Panc1 (cell line): Measurements from ENCODE around the gene ADCK2.

ENCODE experiments used
- CTCF ChIP-seq: fragments of 450-650 bp; IDR thresholded peaks from 2 replicates; pipeline ENCODE4 v1.5.1; 2017; ENCODE audit warnings: mild to moderate bottlenecking
- POLR2AphosphoS5 ChIP-seq: IDR thresholded peaks from 2 replicates; pipeline ENCODE4 v1.6.1; 2012; ENCODE audit warnings: mild to moderate bottlenecking, low read depth, low read length, moderate library complexity
- SIN3A ChIP-seq: IDR thresholded peaks from 2 replicates; pipeline ENCODE4 v1.6.1; 2012; ENCODE audit warnings: low read depth, mild to moderate bottlenecking, low read length, moderate library complexity, borderline replicate concordance; ENCODE audit not compliant: insufficient read depth
- TF ChIP-seq, protein P1 (sequence below), 2 experiments: IDR thresholded peaks; 2 replicates each; pipeline ENCODE4 v1.6.1; 2011 to 2012; ENCODE audit warnings: low read depth in 2 of 2, control low read depth in 1 of 2, low read length in 1 of 2, mild to moderate bottlenecking in 1 of 2, moderate library complexity in 1 of 2; ENCODE audit not compliant: insufficient read depth in 1 of 2

DNA sequence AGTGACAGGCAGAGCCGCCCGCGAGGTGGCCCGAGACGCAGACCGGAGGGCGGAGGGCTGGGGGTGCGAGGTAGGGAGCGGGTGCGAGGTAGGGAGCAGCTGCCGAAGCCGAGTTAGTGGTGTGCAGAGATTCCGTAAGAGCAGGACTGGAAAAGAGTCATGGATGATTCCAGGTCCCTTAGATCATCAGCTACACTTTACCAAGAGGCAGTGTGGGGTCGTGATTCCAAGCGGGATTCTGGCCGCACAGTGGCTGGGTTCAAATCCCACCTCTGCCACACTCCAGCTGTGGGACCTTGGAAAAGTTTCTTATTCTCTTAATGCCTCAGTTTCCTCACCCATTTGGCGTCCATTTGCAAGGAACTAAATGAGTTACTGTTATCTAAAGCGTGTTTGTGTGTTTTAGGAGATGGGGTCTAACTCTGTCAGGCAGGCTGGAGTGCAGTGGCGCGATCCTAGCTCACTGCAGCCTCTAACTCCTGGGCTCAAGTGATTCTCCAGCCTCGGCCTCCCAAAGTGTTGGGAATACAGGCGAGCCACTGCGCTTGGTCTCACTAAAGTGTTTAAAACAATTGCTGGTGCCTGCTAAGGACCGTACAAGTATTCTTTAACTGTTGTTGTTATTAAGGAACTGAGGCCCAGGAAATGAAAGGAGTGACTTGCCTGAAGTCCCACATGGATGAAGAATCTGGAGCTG, 24.9 kb downstream of the ADCK2 start:
- TF ChIP-seq CTCF (no peak), SIN3A (no peak), POLR2AphosphoS5 (no peak)
- TF ChIP-seq, protein P1, sequence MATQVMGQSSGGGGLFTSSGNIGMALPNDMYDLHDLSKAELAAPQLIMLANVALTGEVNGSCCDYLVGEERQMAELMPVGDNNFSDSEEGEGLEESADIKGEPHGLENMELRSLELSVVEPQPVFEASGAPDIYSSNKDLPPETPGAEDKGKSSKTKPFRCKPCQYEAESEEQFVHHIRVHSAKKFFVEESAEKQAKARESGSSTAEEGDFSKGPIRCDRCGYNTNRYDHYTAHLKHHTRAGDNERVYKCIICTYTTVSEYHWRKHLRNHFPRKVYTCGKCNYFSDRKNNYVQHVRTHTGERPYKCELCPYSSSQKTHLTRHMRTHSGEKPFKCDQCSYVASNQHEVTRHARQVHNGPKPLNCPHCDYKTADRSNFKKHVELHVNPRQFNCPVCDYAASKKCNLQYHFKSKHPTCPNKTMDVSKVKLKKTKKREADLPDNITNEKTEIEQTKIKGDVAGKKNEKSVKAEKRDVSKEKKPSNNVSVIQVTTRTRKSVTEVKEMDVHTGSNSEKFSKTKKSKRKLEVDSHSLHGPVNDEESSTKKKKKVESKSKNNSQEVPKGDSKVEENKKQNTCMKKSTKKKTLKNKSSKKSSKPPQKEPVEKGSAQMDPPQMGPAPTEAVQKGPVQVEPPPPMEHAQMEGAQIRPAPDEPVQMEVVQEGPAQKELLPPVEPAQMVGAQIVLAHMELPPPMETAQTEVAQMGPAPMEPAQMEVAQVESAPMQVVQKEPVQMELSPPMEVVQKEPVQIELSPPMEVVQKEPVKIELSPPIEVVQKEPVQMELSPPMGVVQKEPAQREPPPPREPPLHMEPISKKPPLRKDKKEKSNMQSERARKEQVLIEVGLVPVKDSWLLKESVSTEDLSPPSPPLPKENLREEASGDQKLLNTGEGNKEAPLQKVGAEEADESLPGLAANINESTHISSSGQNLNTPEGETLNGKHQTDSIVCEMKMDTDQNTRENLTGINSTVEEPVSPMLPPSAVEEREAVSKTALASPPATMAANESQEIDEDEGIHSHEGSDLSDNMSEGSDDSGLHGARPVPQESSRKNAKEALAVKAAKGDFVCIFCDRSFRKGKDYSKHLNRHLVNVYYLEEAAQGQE (IDR thresholded peaks at IDR 0.05; ENCODE audit: insufficient read depth in 1 of 2, low read depth in 2 of 2, low read length in 1 of 2): no peak
